ENCODE results near the gene MYOM3.
"Not testable (repeated sequence)": the region's sequence is repeated elsewhere in the genome, so short reads cannot be mapped to it uniquely, and the experiment has no call there.

Gene MYOM3

DNA sequence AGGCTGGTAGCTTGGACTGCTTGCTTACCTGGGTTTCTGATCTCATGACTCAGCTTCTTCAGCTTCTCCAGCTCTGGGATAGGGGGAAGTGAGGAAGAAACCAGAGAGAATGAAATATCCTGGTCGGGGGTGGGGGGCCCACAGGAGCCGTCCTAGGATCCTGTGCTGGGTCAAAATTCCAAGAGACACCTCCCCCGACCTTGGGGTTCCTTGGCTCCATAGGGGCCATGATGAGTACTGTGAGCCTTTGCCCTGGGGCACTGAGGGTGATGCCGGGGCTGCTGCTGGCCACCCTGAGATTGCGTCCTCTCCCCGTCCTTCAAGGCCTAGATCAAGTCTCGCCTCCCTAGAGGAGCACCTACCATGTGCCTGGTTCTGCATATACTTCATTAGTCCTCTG is 40.0 kb downstream of the MYOM3 start:
- no peak for DNase-seq (ENCODE audit: low read depth)

DNA sequence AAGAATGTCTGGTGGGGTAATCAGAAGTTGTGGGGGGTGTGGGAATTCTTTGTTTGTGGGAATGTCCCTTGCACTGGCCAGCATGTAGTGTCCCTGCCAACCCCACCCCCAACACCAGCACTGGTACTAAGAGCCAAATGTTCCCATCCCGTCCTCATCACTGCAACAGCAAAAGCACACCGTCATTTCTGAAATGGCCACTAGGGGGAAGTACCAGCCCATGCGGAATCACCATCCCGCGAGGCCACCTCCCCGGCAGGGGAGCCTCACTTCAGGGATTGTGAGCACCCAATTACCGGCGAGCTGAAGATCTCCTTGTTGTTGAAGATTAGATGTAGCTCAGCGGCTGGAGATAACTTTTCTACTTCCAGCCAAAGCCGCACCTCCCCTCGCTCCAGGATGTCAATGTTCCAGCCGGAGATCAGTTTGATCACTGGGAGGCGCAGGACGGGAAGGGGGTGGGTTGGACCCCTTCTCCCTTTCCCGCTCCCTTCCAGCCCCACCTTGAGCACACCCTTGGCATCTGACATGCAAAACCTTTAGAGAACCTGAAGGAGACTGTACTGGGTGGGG is 41.0 kb downstream of the MYOM3 start:
- peak; percentile 51 for DNase-seq (ENCODE audit: low read depth)

DNA sequence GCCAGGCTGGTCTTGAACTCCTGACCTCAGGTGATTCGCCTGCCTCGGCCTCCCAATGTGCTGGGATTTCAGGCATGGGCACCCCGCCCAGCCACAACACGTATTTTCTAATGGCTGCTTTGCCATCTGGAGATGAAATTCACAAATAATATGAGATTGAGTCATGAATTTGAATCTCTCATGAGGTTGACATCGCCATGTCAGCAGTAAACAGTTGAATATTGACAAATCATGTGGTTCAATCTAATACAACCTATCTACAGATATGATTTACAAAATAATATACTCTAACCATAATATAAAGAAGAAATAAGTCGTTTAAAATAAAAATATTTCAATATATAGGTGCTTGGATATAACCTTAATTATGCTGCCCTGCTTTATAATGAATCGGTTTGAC is 42.1 kb downstream of the MYOM3 start:
- no peak for DNase-seq (ENCODE audit: low read depth)

DNA sequence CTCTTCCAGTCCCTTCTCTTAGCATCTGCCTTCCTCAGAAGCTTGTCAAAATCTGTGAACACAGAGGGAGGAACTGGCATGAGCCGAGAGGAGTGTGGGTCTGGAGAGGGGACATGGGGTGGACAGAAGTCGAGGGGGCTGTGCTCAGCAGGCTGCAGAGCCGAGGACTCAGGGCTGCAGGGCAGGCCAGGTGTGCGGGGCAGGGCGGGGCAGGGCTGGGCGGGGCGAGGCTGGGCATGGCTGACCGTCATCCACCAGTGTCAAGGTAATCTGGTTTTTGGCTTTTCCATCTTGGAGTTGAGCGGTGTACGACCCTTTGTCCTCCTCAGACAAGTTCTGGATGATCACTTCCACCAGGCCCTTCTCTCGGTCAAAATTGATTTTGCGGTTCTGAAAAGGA is 44.0 kb downstream of the MYOM3 start:
- no peak for DNase-seq (ENCODE audit: low read depth)

DNA sequence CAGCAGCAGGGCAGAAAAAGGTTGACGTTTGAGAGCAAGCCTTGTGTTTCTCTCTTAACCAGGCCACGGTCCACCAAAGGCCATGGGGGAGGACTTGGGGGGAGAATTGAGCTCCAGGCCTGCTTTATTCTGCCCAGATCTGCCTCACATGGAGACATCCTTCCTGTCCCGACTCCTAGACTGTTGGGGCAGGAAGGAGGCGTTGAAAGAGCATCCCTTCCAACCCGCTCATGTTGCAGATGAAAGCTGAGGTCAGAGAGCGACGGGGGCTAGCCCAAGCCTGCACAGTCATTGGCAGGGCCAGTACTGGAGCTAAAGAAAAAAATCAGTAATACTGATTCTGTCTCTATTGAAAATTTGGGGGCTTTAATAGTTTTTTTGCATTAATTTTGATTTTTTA is 46.6 kb downstream of the MYOM3 start:
- DNase-seq (ENCODE audit: low read depth): no peak

DNA sequence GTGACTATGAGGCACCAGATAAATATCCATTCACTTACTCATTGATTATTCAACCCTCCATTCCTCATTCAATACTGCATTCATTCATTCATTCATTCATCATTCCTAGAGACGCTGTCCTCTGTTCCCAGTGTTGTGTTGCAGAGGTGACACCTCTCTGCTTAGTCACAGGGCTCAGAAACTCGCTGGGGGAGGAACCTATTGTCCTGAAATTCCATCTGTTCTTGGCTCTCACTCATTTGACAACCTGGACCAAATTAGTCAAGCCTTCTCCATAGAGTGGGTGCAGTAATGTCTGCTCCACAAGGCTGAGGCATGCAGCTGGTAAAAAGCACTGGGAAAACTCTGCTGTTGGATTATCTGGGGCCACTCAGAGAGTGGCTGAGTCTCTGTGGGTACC is 49.7 kb downstream of the MYOM3 start:
- DNase-seq (ENCODE audit: low read depth): no peak

DNA sequence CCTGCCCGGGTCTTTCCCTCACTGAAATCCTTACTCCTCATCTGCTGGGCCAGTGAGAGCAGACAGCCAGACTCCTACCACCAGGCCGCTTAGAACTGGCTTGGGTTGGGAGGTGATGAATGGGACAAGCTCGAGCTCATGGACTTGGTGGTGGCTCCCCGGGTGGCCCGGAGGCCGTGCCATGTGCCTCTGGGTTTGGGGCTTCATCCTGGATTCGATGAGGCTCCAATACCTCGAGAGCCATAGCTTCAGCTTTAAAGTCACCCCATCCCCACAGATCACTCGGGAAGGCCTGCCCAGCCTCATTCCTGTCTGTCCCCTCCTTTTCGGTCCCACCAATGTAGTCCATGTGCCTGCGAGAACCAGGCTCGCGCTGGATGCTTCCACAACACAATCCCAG is 51.5 kb downstream of the MYOM3 start:
- no peak for DNase-seq (ENCODE audit: low read depth)

DNA sequence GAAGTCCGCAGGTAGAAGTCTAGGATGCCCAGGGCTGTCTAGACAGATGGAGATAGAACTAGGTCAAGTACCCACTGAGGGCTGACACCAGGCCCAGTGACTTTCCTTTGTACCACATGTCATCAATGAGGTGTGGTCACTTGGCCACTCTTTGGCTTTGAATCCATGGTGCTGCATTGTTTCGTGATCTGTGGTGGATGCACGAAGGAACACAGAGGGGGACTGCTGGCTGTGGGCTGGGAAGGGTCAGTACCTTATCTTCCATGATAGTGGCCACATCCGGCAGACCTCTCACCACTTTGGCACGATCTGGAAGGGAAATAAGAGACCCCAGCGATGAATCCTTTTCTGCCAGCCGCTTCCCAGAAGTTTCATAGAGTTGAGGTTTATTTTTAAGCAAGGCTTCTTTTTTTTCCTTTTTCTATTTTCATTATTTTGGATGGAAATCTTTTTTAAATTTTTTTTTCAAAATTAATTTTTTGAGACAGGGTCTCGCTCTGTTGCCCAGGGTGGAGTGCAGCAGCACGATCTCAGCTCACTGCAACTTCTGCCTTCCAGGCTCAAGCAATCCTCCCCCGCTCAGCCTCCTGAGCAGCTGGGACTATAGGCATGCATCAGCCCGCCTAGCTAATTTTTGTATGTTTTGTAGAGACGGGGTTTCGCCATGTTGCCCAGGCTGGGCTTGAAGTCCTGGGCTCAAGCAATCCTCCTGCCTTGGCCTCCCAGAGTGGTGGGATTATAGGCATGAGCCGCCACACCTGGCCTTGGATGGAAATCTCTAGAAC is 53.1 kb downstream of the MYOM3 start:
- no peak for DNase-seq (ENCODE audit: low read depth)

DNA sequence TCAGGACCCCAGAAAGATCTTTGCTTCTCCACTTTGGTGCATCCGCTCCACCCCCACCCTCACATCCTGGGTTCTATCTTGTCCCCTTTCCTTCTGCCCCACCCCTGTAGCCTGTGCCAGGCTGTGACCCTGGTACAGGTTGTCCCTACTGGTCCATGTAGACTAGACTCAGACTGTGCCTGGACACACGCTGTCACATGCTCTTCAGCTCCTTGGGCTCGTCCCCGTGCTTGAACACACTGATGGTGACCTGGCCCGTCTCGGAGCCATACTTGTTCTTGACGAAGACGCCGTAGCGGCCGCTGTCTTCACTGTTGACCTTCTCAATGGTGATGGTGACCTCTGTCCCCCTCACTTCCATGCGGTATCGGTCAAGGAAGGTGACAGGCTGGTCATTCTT is 54.8 kb downstream of the MYOM3 start:
- DNase-seq (ENCODE audit: low read depth): no peak

DNA sequence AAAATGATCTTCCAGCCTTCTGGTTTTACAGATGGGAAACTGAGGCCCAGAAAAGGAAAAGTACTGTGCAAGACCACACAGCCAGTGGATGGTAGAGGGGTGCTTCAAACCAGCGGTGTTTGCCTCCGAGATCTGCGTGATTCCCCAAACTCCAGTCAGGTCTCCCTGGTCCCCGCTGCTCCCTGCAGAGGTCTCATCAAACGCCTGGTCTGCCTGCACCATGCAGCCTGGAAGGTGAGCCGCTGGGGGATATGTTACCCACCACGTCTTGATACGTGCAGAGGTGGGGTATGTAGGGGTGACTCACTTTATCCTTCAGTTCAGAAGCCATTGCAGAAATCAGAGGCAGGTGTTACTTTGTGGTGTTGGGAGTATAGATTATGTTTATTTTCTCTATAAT is 56.3 kb downstream of the MYOM3 start:
- no peak for DNase-seq (ENCODE audit: low read depth)

DNA sequence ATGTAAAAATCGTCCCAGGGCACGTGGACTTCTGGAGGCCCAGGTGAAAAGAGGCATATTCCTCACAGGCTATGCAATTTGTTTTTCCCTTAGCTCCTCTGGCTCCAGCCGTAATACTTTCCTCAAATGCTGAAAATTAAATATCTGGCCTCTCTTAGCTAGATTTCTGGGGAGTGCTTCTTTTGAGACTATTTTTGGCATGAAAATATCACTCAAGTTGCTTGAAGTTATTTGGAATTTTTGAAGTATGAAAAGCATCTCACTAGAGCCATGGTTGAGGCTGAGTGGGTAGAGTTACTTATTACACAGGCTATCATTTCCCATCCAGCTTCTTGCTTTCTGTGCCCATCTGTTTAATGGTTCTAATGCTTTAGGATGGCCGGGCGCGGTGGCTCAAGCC is 59.7 kb downstream of the MYOM3 start:
- no peak for DNase-seq (ENCODE audit: low read depth)

DNA sequence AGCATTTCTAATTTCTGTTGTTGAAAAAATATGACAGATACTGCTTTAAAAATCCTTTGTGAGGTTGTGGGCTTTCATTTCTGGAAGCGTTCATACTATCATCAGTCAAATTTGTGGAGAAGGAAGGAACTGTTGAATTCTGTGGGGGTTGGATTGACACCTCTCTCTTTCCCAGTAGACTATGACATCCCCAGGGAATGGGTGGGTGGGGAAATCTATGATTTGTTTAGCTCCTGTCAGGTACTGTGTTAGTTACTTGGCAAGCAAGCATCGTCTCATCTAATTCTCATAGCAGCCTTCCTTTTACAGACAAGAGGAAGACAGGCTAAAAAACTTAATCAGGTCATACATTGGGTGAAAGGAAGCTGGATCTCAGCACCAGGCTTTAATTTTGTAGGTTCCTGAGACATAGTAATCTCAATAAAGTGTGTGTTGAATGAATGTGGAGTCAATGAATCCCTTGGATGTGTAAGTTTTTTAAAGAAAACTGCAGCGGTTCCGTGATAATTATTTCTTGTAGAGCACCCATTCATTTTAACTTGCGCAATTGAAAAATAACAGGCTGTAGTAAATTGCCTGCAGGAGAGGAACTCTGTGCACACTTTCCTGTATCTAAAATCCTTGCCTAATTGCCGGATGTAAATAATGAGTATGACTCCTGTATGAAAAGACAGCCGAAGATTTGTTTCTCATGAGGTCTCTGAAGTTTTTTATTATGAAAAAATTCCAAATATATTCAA is 60.6 kb downstream of the MYOM3 start:
- DNase-seq (ENCODE audit: low read depth): no peak

DNA sequence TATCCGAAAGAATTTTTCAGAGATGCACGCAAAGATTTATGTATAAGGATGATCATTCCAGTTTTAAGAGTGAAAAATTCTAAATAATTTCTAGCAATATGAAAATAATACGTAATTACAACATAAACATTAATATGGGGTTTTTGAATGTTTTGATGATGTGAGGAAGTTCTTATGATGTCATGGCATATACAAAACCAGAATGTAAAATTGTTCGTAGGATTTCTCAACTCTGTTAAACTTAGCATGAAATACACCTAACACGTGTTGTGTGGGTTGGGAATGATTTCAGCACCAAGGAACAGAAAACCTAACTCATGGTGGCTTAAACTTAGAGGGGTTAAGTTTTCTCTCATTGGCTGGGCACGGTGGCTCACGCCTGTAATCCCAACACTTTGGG is 62.2 kb downstream of the MYOM3 start:
- DNase-seq (ENCODE audit: low read depth): no peak

DNA sequence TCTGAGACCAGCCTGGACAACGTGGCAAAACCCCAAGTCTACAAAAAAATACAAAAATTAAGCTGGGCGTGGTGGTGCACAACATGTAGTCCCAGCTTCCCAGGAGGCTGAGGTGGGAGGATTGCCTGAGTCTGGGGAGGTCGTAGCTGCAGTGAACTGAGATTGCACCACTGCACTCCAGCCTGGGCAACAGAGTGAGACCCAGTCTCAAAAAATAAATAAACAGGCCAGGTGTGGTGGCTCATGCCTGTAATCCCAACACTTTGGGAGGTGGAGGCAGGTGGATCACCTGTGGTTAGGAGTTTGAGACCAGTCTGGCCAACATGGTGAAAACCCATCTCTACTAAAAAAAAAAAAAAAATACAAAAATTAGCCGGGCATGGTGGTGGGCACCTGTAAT is 63.0 kb downstream of the MYOM3 start:
- not testable (repeated sequence) for DNase-seq (ENCODE audit: low read depth)

DNA sequence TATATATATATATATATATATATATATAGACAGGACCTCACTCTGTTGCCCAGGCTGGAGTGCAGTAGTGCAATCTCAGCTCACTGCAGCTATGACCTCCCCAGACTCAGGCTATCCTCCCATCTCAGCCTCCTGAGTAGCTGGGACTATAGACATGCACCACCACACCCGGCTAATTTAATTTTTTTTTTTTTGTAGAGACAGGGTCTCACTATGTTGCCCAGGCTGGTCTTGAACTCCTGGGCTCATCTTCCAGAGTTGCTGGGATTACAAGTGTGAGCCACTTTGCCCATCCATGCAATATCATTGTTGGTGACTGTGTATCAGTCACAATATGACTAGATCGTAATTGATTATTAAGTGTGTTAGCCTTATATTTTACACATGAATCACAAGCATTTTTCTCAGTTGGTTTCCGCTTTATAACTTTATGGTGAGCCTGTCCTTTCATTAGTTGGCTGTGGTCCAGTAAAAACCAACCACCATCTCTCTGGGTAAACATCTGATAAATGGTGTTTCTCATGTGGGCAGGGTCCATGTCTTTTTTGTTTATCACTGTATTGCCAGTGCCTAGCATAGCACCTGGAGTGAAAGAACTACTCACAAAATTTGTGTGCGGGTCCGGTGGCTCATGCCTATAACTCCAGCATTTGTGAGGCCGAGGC is 63.6 kb downstream of the MYOM3 start:
- DNase-seq (ENCODE audit: low read depth): no peak

DNA sequence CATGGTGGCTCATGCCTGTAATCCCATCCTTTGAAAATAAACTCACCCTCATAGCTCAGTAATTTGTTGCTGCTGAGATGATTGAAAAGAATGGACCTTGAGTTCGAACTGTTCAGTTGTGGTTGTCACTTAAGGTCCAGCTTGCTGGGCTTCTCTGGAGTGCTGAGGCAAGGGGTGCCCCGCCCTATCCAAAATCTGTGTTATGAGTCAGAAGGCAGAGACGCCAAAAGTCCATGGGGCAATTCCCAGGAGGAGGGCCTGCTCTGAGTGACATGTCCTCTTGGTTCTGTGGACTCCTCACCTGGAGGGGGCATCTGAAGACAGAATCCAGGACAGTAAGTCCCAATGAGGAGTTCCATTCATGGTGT is 64.8 kb downstream of the MYOM3 start:
- no peak for DNase-seq (ENCODE audit: low read depth)

DNA sequence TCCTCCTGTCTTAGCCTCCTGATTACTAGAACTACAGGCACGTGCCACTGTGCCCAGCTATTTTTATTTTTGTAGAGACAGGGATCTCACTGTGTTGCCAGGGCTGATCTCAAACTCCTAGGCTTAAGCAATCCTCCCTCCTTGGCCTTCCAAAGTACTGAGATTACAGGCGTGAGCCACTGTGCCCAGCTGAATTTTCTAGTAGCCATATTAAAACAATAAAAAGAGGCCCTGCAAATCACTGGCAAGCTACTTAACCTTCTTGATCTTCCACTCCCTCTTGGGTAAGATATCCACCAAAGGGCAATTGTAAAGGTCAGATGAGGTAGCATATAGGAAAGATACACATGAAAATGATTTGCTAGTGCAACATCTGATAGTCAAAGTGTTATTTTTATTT is 66.2 kb downstream of the MYOM3 start:
- no peak for DNase-seq (ENCODE audit: low read depth)

DNA sequence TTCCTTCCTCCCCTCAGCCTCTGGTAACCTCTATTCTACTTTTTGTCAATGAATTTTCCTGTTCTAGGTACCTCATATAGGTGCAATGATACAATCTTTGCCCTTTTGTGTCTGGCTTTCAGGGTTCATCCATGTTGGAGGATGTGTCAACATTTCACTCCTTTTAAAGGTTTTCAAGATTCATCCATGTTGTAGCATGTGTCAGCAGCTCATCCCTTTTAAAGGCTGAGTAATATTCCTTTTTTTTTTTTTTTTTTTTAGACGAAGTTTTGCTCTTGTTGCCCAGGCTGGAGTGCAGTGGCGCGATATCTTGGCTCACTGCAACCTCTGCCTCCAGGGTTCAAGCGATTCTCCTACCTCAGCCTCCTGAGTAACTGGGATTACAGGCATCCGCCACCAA is 67.3 kb downstream of the MYOM3 start:
- not testable (repeated sequence) for DNase-seq (ENCODE audit: low read depth)

DNA sequence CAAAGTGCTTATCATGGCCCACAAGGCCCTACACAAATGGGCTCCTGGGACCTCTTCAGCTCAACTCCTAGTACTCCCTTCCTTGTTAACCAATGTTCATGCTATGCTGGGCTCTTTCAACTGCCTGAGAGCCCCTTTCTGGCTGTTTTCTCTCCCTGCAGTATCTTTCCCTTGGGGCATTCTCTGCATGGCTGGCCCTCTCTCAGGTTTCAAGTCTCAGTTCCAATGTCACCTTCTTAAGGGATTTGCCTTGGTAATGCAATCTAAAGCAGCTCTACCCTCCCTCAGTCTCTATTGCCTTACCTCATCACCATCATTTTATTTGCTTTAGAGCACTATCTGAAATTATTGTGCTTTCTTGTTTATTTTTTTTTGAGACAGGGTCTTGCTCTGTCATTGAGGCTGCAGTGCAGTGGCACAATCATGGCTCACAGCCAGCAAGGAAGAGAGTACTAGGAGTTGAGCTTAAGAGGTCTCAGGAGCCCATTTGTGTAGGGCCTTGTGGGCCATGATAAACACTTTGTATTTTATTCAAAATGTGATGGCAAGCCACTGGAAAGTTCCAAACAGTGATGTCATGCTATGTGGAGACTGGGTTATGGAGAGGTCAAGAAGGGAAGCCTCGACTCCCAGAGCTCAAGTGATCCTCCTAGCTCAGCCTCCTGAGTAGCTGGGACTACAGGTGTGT is 68.4 kb downstream of the MYOM3 start:
- DNase-seq (ENCODE audit: low read depth): no peak

DNA sequence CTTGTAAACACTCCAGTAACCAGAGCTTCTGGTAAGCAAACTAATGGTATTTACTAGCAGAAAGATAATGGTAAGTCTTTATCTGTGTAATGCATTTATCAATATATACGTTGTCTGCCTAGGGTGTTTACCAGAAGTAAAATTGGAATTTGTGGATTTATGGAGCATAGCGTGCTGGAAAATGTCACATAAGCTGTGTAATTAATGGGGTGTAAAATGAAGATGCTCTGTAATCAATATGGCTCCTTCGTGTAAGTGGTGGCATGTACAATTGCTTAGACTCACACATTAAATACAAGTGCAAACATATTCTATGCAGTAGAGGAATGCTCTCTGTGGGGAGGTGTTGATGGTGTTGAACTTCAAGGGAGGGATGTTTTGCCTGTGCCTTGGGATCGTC is 69.6 kb downstream of the MYOM3 start:
- no peak for DNase-seq (ENCODE audit: low read depth)

DNA sequence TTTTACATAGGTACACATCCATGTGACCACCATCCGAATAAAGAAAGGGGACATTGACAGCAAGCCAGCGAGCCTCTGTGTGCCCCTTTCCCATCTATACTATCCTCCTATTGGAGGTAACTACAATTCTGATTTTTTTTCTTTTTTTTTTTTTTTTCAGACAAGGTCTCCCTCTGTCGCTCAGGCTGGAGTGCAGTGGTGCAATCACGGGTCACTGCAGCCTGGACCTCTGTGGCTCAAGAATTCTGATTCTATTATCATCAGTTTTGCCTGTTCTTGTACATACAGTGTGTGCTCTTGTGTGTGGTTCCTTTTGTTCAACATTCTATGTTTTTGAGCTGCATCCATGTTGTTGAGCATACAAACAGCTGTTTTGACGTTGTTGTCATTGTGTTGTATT is 75.8 kb downstream of the MYOM3 start:
- DNase-seq (ENCODE audit: low read depth): no peak

DNA sequence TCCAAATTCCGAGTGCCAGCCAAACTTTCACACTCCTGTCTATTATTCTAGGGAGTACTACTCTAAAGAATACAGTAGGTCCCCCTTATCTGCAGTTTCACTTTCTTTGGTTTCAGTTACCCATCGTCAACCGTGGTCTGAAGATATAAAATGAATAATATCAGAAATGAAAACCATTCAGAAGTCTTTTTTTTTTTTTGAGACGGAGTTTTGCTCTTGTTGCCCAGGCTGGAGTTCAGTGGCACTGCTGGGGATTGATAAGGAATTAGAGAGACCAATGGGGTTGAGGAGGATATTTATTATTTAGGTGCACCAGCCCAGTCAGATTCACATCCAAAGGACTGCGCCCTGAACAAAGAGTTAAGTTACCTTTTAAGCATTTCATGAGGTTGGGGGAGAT is 79.0 kb downstream of the MYOM3 start:
- no peak for DNase-seq (ENCODE audit: low read depth)

Data from stimulated activated CD8-positive, alpha-beta memory T cell treated with anti-CD3 and anti-CD28 coated beads, Interleukin-15, amount 100 ng/mL, for 24 hours (primary cell).